ENCODE results near the gene FGB. TPM values are rescaled to one million over a fixed set of nuclear protein-coding genes. Genes with fewer than 3 reads are reported as not detected.

The FGB gene
- total and polyA plus RNA-seq, 2 donors (not counting 3 experiments of a cell fraction or from before 2014, with no cell fraction given) = not detected

DNA sequence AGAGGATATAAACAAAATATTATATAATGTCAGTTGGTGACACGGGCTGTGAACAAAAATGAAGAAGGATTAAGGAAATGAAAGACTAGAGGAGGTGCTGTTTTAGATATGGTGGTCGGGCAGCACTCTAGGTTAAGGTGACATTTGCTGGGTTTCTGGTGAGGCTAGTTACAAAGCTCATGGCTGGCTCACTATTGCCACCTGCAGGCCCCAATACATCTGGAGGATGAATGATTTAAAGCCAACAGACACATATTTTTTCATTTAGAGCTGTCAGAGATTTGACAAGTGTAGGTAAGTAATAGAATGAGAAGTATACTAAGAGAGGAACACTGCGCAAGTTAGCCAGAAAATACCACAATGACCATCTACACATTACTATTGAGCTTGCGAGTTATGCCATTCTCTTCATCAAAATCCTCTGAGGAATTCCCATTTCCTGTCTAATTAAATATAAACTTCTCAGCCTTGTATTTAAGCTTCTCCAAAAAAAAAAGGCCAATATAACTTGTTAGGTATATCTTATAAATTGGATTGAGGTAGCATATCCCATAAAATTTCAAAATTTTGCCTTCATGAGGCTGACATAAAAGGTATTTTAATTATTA, 56.0 kb downstream of the FGB start:
- no peaks in the 10 kb centered on the region for H3K79me2 ChIP-seq (ENCODE audit: control insufficient read depth, insufficient read depth, low read length)
- POLR2A ChIA-PET = no interaction called here
- dilution Hi-C loops (cut with MboI; ENCODE audit: extremely low pct_ligation_motif_present, low sequenced_read_pairs) = no loop called here
- BruUV-seq (replicated peaks) = no TSS peak
- CTCF ChIA-PET = interaction anchor here (0.6 to 5.2 kb wide), 37 partner anchors 10 to 833 kb away, joined by 3 to 112 read pairs (median 4); partner anchors contain the start of genes FGA, FGB, LRAT and PLRG1
- peak; percentile 48 for FAIRE-seq
- TF ChIP-seq POLR2AphosphoS5 (IDR thresholded peaks at IDR 0.05; ENCODE audit: insufficient read depth, low read depth, low read length) (no peak), CTCF (IDR thresholded peaks at IDR 0.05; ENCODE audit: extremely low read depth in 1 of 2, insufficient read depth in 1 of 2, low read depth in 1 of 2, low read length in 2 of 2) (peak; percentile 58 to 64), POLR2A (IDR thresholded peaks at IDR 0.05; ENCODE audit: low read depth, low read length) (no peak), GATA2 (IDR thresholded peaks at IDR 0.05; ENCODE audit: insufficient read depth, insufficient read length, low read depth, low read length) (no peak), JUN (IDR thresholded peaks at IDR 0.05; ENCODE audit: borderline replicate concordance, insufficient read depth, insufficient read length, low read depth) (no peak)
- H3K36me3 ChIP-seq (ENCODE audit: control insufficient read depth in 2 of 2, extremely low read depth in 1 of 2, insufficient read depth in 2 of 2, low read length in 2 of 2) = no peaks in the 10 kb centered on the region
- peaks cover 0 to 4% of the 10 kb centered on the region in 2 experiments for H3K27me3 ChIP-seq (ENCODE audit: control insufficient read depth in 2 of 2, insufficient read depth in 2 of 2, low read length in 2 of 2)
- no peak overlapping the region for H3K4me2 ChIP-seq (ENCODE audit: insufficient read depth, low read length)
- H4K20me1 ChIP-seq (replicated peaks; ENCODE audit: control insufficient read depth, extremely low read depth, insufficient read depth, low read length) = no peaks in the 10 kb centered on the region
- H3K9me1 ChIP-seq (replicated peaks; ENCODE audit: control insufficient read depth, extremely low read depth, insufficient read depth, low read length) = no peaks in the 10 kb centered on the region
- no peak overlapping the region for H2AFZ ChIP-seq (ENCODE audit: low read depth, low read length)
- no peak overlapping the region for H3K27ac ChIP-seq (ENCODE audit: insufficient read depth, low read depth, low read length)
- DNase-seq (ENCODE audit: low read depth, low spot score) = peak; percentile 52
- H3K9ac ChIP-seq (replicated peaks; ENCODE audit: extremely low read depth, insufficient read depth, low read length) = no peak overlapping the region
- no peaks in the 10 kb centered on the region for H3K4me1 ChIP-seq (ENCODE audit: control insufficient read depth, extremely low read depth, insufficient read depth, low read length)
- intact Hi-C loops (cut with micrococcal nuclease) = loop anchor here (1.0 to 5.0 kb wide), 2 partner anchors 67 to 832 kb away; partner anchors contain the start of gene SFRP2
- no peaks in the 10 kb centered on the region for H3K9me3 ChIP-seq (replicated peaks; ENCODE audit: control insufficient read depth, insufficient read depth, low read length)
- H3K4me3 ChIP-seq (replicated peaks in 1 of 3; ENCODE audit: insufficient read depth in 1 of 3, low read depth in 1 of 3, low read length in 3 of 3) = no peak overlapping the region

All from endothelial cell of umbilical vein (primary cell).